OCI-LY7 (cell line): ENCODE measurements around the gene PIGL. TPM values are rescaled to one million over a fixed set of nuclear protein-coding genes. Genes with fewer than 3 reads are reported as not detected.

Experiments
- BruUV-seq: library from RNA; stranded (reverse); fragments of 400-500 nt; replicated peaks from 2 replicates; lab custom pipeline; 2021; lab: Mats Ljungman, UMichigan
- CTCF ChIA-PET: fragments of 300-600 bp; sonication (Branson Sonifier 250); formaldehyde crosslinking; loops from one replicate; lab custom pipeline; 2022; ENCODE audit warnings: antibody characterized with exemption; ENCODE audit not compliant: unreplicated experiment; lab: Charles Lee
- POLR2A ChIA-PET: fragments of 300-600 bp; sonication (Branson Sonifier 250); formaldehyde crosslinking; loops from one replicate; lab custom pipeline; 2022; ENCODE audit warnings: antibody characterized with exemption; lab: Charles Lee
- DNase-seq: peaks from one replicate; pipeline ENCODE4 v3.0.0-alpha.2; 2015; ENCODE audit warnings: low spot score
- H2AFZ ChIP-seq: fragments of 200-600 bp; sonication (generic), shearing (Covaris generic); 2 replicates; pipeline ENCODE4 v1.6.1; 2014; ENCODE audit warnings: mild to moderate bottlenecking, antibody characterized with exemption, low read length, moderate library complexity
- H3K27ac ChIP-seq: fragments of 200-600 bp; sonication (generic); 2 replicates; pipeline ENCODE4 v1.5.1; 2014; ENCODE audit warnings: mixed run types, low read depth, mild to moderate bottlenecking, moderate library complexity, low read length, inconsistent platforms; ENCODE audit not compliant: poor library complexity, severe bottlenecking
- H3K36me3 ChIP-seq: fragments of 200-600 bp; sonication (generic); 2 replicates; pipeline ENCODE4 v1.6.1; 2014; ENCODE audit warnings: mild to moderate bottlenecking, antibody characterized with exemption, low read length, moderate library complexity, mixed read lengths; ENCODE audit not compliant: insufficient read depth
- H3K4me1 ChIP-seq: fragments of 200-600 bp; sonication (generic); 2 replicates; pipeline ENCODE4 v1.5.1; 2014; ENCODE audit warnings: mild to moderate bottlenecking, low read length; ENCODE audit not compliant: insufficient read depth, poor library complexity, severe bottlenecking
- H3K4me2 ChIP-seq: fragments of 200-600 bp; sonication (generic); 2 replicates; pipeline ENCODE4 v1.6.1; 2014; ENCODE audit warnings: mild to moderate bottlenecking, low read length
- H3K4me3 ChIP-seq: fragments of 200-600 bp; sonication (generic); 2 replicates; pipeline ENCODE4 v1.5.1; 2014; ENCODE audit warnings: mild to moderate bottlenecking, low read depth, low read length; ENCODE audit not compliant: poor library complexity, severe bottlenecking
- H3K79me2 ChIP-seq: fragments of 200-600 bp; sonication (generic); 2 replicates; pipeline ENCODE4 v1.6.1; 2016; ENCODE audit warnings: low read depth, mild to moderate bottlenecking, low read length, moderate library complexity, mixed read lengths; ENCODE audit not compliant: insufficient read depth
- H3K9me2 ChIP-seq: fragments of 200-600 bp; sonication (generic); 2 replicates; pipeline ENCODE4 v1.6.1; 2016; ENCODE audit warnings: mild to moderate bottlenecking, low read length, mixed read lengths; ENCODE audit not compliant: insufficient read depth
- H3K9me3 ChIP-seq: fragments of 200-600 bp; sonication (generic); 2 replicates; pipeline ENCODE4 v1.6.1; 2014; ENCODE audit warnings: mild to moderate bottlenecking, mixed run types, low read length, mixed read lengths
- H4K20me1 ChIP-seq: fragments of 200-600 bp; sonication (generic); 2 replicates; pipeline ENCODE4 v1.6.1; 2014; ENCODE audit warnings: mild to moderate bottlenecking, antibody characterized with exemption, low read length, moderate library complexity, mixed read lengths; ENCODE audit not compliant: insufficient read depth
- CTCF ChIP-seq: fragments of 200-600 bp; sonication (generic); conservative IDR thresholded peaks from 2 replicates; pipeline ENCODE4 v1.5.1; 2014; ENCODE audit warnings: mild to moderate bottlenecking, antibody characterized with exemption, low read length, moderate library complexity, mixed read lengths
- EZH2phosphoT487 ChIP-seq: fragments of 200-600 bp; sonication (generic); IDR thresholded peaks from 2 replicates; pipeline ENCODE4 v1.6.1; 2018; ENCODE audit warnings: low read depth, borderline replicate concordance, mild to moderate bottlenecking, mixed run types, antibody characterized with exemption, low read length, moderate library complexity, mixed read lengths
- intact Hi-C: fragments of 100-400 bp; cut with micrococcal nuclease; formaldehyde crosslinking; loops from one replicate; pipeline ENCODE4 v1.10.0; 2022; ENCODE audit not compliant: unreplicated experiment
- total RNA-seq, 2 experiments: library from RNA; depleted of rRNA in 1 of 2; stranded (reverse); fragments of >200 nt in 1 of 2; shearing (Covaris generic) in 1 of 2; gene quantifications; 2 replicates each; pipeline ENCODE4 v1.2.3, GENCODE V29; 2014 to 2022

The PIGL gene
- total RNA-seq, 2 experiments from 2014 or later, result 39.4 to 43.6 TPM

GRCh38 chr17:16243801-16244567 lies 27.0 kb downstream of the PIGL start:
- H3K36me3 ChIP-seq, result peaks cover 13% of the 10 kb centered on the region; the same call in 1 of the 2 replicates
- no peak overlapping the region for H2AFZ ChIP-seq
- no peak overlapping the region for H3K4me3 ChIP-seq
- intact Hi-C loops, result no loop called here
- no peaks in the 10 kb centered on the region for H4K20me1 ChIP-seq
- H3K79me2 ChIP-seq, result no peaks in the 10 kb centered on the region
- DNase-seq, result no peak
- H3K4me1 ChIP-seq, result no peaks in the 10 kb centered on the region
- H3K27ac ChIP-seq, result no peak overlapping the region
- ChIA-PET CTCF (no interaction called here), POLR2A (no interaction called here)
- H3K9me2 ChIP-seq, result no peaks in the 10 kb centered on the region
- H3K9me3 ChIP-seq, result no peaks in the 10 kb centered on the region
- no peak overlapping the region for H3K4me2 ChIP-seq
- TF ChIP-seq CTCF (no peak), EZH2phosphoT487 (no peak)
- no TSS peak for BruUV-seq

GRCh38 chr17:16247586-16247984 lies 30.6 kb downstream of the PIGL start:
- no peak overlapping the region for H3K4me3 ChIP-seq
- TF ChIP-seq EZH2phosphoT487, result no peak
- no peak for TF ChIP-seq CTCF
- no peak for DNase-seq
- H3K27ac ChIP-seq, result no peak overlapping the region
- peaks cover 13% of the 10 kb centered on the region; the same call in 1 of the 2 replicates for H3K36me3 ChIP-seq
- no peaks in the 10 kb centered on the region for H3K4me1 ChIP-seq
- H3K9me2 ChIP-seq, result no peaks in the 10 kb centered on the region
- H3K9me3 ChIP-seq, result no peaks in the 10 kb centered on the region
- POLR2A ChIA-PET, result interaction anchor here (0.5 kb wide), 1 partner anchor 19 kb away, joined by 4 read pairs; no protein-coding TSS in a partner anchor
- intact Hi-C loops, result no loop called here
- no TSS peak for BruUV-seq
- H3K79me2 ChIP-seq, result no peaks in the 10 kb centered on the region
- H2AFZ ChIP-seq, result no peak overlapping the region
- H3K4me2 ChIP-seq, result no peak overlapping the region
- CTCF ChIA-PET, result no interaction called here
- H4K20me1 ChIP-seq, result no peaks in the 10 kb centered on the region

- Histone ChIP-seq H3K4me1 (no peaks in the 10 kb centered on the region), H2AFZ (no peak overlapping the region), H3K27ac (no peak overlapping the region), H3K36me3 (peaks cover 13% of the 10 kb centered on the region; the same call in 1 of the 2 replicates), H3K4me3 (no peak overlapping the region), H4K20me1 (no peaks in the 10 kb centered on the region), H3K79me2 (no peaks in the 10 kb centered on the region), H3K9me3 (no peaks in the 10 kb centered on the region), H3K9me2 (no peaks in the 10 kb centered on the region), H3K4me2 (no peak overlapping the region)
- POLR2A ChIA-PET, result interaction anchor here (0.9 to 1.0 kb wide), 2 partner anchors 38 to 100 kb away, joined by 3 read pairs; no protein-coding TSS in a partner anchor
- TF ChIP-seq CTCF, result no peak
- no peak for TF ChIP-seq EZH2phosphoT487
- BruUV-seq, result no TSS peak
- intact Hi-C loops, result no loop called here
- DNase-seq, result no peak
- CTCF ChIA-PET, result no interaction called here
These were observed 33.6 kb downstream of the PIGL start for GRCh38 chr17:16250635-16251034.
